Astrocyte of the spinal cord (primary cell): ENCODE data around the gene PAQR3.
A peak's percentile ranks its signal among the peaks of the same experiment; 100 is the strongest.

Source experiments
- DNase-seq: peaks from one replicate; pipeline ENCODE4 v3.0.0; 2011; ENCODE audit warnings: low read depth, low spot score
- H3K4me3 ChIP-seq: 2 replicates; pipeline ENCODE4 v1.5.1; 2011; ENCODE audit warnings: low read depth, mild to moderate bottlenecking, low read length, moderate library complexity
- in situ Hi-C: cut with HindIII; loops from 2 replicates; pipeline ENCODE4 v1.10.0; 2017; ENCODE audit warnings: low sequenced_read_pairs
- TF ChIP-seq, protein P1 (sequence below): IDR thresholded peaks from 2 replicates; pipeline ENCODE4 v1.5.1; 2012; ENCODE audit warnings: low read depth, mild to moderate bottlenecking, low read length, inconsistent platforms

The PAQR3 gene

DNA sequence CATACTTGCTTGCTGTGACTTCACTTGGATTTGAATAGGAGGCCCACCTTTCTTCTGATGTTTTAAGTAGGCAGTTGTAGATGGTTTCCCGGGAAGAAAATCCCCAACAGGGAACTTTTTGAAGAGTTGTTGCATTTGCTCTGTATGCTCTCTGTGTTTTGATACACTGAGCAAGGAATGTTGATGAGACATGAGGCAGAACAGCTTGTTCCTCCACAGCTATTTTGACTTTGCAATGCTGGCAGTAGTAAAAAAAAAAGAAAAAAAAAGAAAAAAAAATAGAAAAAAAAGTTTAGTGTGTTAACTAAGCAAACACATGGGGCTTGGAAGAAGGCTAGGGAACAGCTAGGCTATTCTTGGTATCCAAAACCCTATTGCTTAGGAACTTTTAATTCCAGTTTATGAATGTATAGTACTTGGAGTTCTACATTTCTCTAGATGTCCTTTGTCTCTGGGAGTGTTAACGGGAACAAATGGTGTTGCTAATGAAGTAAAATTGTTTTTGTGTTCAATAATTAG lies 23.4 kb upstream of the PAQR3 start:
- TF ChIP-seq, protein P1, sequence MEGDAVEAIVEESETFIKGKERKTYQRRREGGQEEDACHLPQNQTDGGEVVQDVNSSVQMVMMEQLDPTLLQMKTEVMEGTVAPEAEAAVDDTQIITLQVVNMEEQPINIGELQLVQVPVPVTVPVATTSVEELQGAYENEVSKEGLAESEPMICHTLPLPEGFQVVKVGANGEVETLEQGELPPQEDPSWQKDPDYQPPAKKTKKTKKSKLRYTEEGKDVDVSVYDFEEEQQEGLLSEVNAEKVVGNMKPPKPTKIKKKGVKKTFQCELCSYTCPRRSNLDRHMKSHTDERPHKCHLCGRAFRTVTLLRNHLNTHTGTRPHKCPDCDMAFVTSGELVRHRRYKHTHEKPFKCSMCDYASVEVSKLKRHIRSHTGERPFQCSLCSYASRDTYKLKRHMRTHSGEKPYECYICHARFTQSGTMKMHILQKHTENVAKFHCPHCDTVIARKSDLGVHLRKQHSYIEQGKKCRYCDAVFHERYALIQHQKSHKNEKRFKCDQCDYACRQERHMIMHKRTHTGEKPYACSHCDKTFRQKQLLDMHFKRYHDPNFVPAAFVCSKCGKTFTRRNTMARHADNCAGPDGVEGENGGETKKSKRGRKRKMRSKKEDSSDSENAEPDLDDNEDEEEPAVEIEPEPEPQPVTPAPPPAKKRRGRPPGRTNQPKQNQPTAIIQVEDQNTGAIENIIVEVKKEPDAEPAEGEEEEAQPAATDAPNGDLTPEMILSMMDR: no peak

DNA sequence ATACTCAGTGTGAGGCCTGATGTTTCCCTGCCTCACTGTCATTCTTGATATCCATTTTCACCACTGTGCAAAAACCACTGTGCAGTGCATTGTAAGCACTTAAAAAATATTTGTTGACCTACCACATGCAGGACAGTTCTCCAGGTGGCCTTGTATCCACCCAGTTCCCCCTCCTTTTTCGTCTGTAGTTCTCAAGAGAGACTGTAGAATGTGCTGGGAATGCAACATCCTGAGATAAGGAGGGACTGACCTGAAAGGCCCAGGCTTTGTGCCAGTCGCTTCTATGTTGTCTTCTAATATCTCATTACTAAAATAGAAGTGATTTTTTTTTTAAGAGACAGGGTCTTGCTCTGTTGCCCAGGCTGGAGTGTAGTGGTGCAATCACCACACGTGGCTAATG lies 21.7 kb upstream of the PAQR3 start:
- H3K4me3 ChIP-seq: no peak overlapping the region
- TF ChIP-seq, protein P1: no peak
- peak; percentile 24 for DNase-seq
- in situ Hi-C loops: no loop called here

More for the DNA sequence above, 23.4 kb upstream of the PAQR3 start:
- H3K4me3 ChIP-seq: no peak overlapping the region
- in situ Hi-C loops: no loop called here
- DNase-seq: peak; percentile 59

DNA sequence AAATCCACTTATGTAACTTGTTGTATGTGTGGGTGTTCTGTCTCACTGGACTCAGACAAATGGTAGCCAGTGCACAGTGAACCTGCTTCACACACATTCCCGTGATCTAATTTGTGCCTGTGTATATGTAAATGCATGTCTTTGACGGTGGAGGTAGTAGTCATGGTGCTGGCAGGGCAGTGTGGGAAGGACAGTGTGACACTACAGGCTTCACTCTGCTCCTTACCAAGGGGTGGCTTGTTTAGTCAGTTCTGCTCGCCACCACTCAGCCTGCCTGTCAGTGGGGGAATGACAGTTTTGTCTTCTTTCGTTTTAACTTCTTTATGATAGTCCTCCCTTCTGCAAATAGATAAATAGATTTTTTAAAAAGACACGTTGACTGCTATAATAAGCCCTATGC lies 17.7 kb upstream of the PAQR3 start:
- no peak for DNase-seq
- H3K4me3 ChIP-seq: no peak overlapping the region
- in situ Hi-C loops: no loop called here
- TF ChIP-seq, protein P1: no peak

DNA sequence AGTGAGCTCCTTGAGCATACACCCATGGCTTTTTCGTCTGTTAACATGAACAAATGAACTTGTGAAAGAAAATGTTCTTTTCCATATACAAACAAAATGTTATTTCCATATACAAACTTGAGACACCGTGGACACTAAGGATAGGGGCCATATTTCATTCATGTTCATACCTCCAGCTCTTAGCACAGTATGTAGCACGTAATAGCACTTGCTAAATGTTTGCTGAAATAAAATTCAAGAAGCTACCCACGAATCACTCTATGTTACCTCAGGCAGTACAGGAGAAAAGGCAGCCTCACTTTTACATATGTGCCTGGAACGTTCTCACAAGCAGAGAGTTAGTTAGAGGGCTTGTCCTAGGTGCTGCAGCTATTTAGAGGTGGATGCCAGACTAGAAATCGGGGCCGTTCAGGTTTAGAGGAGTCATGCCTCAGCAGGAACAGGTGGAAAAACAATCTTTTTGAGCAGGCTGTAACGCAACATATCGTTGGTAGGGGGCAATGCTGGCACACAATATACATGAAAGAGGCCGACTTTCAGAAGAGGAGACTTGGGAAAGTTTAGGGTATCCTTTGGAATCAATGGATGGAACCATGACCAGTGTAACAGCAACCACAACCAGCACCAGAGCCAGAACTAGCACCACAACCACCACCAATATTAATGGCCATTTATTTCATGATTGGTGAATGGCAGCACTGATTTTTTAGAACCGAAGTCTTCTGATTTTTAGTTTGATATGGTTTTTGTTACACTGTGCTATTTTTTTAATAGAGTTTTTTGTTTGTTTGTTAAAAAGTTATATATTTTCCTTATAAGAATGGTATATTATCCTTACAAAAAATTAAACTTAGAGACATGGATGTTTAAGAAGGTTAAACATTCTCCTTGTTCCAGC lies 14.8 kb upstream of the PAQR3 start:
- in situ Hi-C loops: no loop called here
- DNase-seq: peak; percentile 30
- no peak overlapping the region for H3K4me3 ChIP-seq
- TF ChIP-seq, protein P1: peak; percentile 53

DNA sequence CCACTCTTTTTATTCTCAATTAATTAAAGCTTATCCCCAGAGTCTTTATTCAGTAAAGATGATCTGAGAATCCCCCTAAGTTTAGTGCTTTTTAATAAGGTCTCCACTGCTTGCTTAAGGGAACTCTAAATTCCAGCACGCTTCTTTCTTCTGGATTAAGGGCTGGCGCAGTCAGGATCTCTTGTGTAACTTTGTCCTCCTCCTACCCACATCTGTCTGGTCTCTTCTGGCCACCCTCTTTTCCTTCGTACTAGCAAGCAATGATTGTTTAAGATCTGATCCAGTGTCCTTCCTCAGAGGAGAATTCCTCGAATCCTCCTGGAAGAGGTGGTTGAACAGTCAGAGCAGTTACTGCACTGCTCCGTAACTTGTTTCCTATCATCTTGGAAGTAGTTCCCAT lies 14.0 kb upstream of the PAQR3 start:
- in situ Hi-C loops: no loop called here
- TF ChIP-seq, protein P1: no peak
- DNase-seq: no peak
- H3K4me3 ChIP-seq: no peak overlapping the region

DNA sequence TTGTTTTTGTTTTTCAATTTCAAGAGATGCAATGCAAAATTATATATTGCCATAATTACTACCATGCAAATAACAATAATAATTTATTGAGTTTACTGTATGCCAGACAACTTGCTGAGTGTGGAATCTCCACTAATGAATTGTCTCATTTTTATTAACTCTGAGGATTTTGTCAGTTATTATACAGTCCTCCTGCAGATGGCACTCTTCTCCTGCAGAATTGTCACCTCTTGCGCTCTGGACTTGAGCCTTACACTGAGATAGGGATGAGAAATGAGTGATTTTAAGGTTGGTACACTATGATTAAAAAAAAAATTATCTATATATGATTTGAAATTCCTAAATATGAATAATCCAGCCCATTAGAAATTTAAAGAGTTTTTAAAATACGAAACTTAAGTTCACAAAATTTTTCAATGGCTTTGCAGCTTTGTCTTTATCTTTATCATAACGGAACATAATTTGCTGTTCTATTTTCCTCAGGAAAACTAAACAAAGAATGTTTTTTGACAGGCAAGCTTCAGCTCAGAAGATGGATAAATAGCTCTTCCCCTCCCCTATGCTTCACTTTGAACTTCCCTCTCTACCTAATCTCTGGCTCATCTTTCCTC lies 12.7 kb upstream of the PAQR3 start:
- no peak overlapping the region for H3K4me3 ChIP-seq
- in situ Hi-C loops: no loop called here
- peak; percentile 43 for DNase-seq
- TF ChIP-seq, protein P1: peak; percentile 68
